Measurements from ENCODE around the gene LASP1NB.
A peak's percentile ranks its signal among the peaks of the same experiment; 100 is the strongest.
"Not testable (repeated sequence)": the region's sequence is repeated elsewhere in the genome, so short reads cannot be mapped to it uniquely, and the experiment has no call there.

The LASP1NB gene

GRCh38 chr17:38918916-38919315 lies 6.5 kb upstream of the LASP1NB start:
- no peak for DNase-seq

- DNase-seq, result no peak
Measured at GRCh38 chr17:38919316-38920078, 5.9 kb upstream of the LASP1NB start.

GRCh38 chr17:38920374-38921291 lies 4.8 kb upstream of the LASP1NB start:
- no peak for DNase-seq

GRCh38 chr17:38921756-38922411 lies 3.5 kb upstream of the LASP1NB start:
- DNase-seq, result no peak

GRCh38 chr17:38922538-38923297 lies 2.7 kb upstream of the LASP1NB start:
- no peak for DNase-seq

- DNase-seq, result no peak
Measured at GRCh38 chr17:38926293-38927070, 1.1 kb downstream of the LASP1NB start.

GRCh38 chr17:38930782-38931181 lies 5.4 kb downstream of the LASP1NB start:
- DNase-seq, result not testable (repeated sequence)

- not testable (repeated sequence) for DNase-seq
Measured at GRCh38 chr17:38933962-38934361, 8.5 kb downstream of the LASP1NB start.

GRCh38 chr17:38939987-38940386 lies 14.6 kb downstream of the LASP1NB start:
- no peak for DNase-seq

GRCh38 chr17:38940404-38940803 lies 15.0 kb downstream of the LASP1NB start:
- no peak for DNase-seq

GRCh38 chr17:38942696-38943334 lies 17.4 kb downstream of the LASP1NB start:
- DNase-seq, result no peak

- no peak for DNase-seq
Measured at GRCh38 chr17:38943607-38944006, 18.2 kb downstream of the LASP1NB start.

GRCh38 chr17:38947189-38947588 lies 21.8 kb downstream of the LASP1NB start:
- DNase-seq, result no peak

- DNase-seq, result not testable (repeated sequence)
Measured at GRCh38 chr17:38953800-38954199, 28.4 kb downstream of the LASP1NB start.

GRCh38 chr17:38958326-38958725 lies 32.9 kb downstream of the LASP1NB start:
- no peak for DNase-seq

- DNase-seq, result no peak
Measured at GRCh38 chr17:38958756-38959155, 33.3 kb downstream of the LASP1NB start.

- no peak for DNase-seq
Measured at GRCh38 chr17:38959508-38959907, 34.1 kb downstream of the LASP1NB start.

GRCh38 chr17:38960402-38960801 lies 35.0 kb downstream of the LASP1NB start:
- DNase-seq, result no peak

- DNase-seq, result no peak
Measured at GRCh38 chr17:38961413-38961812, 36.0 kb downstream of the LASP1NB start.

- peak; percentile 66 for DNase-seq
Measured at GRCh38 chr17:38967290-38967738, 41.9 kb downstream of the LASP1NB start, which contains the start of gene FBXO47. TSS of gene FBXO47 (minus strand) at chr17:38967403. CDS start at chr17:38963025, 4,378 bp downstream.

GRCh38 chr17:38969281-38969680 lies 43.9 kb downstream of the LASP1NB start:
- DNase-seq, result no peak

Measured in effector CD4-positive, alpha-beta T cell (primary cell).